Endothelial cell of umbilical vein (primary cell): Measurements from ENCODE around the gene AIF1. TPM values are rescaled to one million over a fixed set of nuclear protein-coding genes. Genes with fewer than 3 reads are reported as not detected.

Experiments used
- BruUV-seq: library from RNA; stranded (reverse); fragments of 400-500 nt; replicated peaks from 2 replicates; lab custom pipeline; 2021; lab: Mats Ljungman, UMichigan
- CTCF ChIA-PET: fragments of 300-600, 350-600 bp; sonication (Branson Sonifier 250); formaldehyde crosslinking; loops from one replicate; lab custom pipeline; 2021; ENCODE audit warnings: antibody characterized with exemption, inconsistent platforms; lab: Charles Lee
- POLR2A ChIA-PET: fragments of 300-600, 350-600 bp; sonication (Branson Sonifier 250); formaldehyde crosslinking; loops from one replicate; lab custom pipeline; 2021; ENCODE audit warnings: antibody characterized with exemption, inconsistent platforms; lab: Charles Lee
- DNase-seq: peaks from one replicate; pipeline ENCODE4 v3.0.0-alpha.2; 2011; ENCODE audit warnings: low read depth, low spot score
- FAIRE-seq: peaks from 2 replicates; lab custom pipeline; 2011; peaks lifted over from hg19 to GRCh38; lab: Jason Lieb, UNC
- H2AFZ ChIP-seq: 2 replicates; pipeline ENCODE4 v1.6.0; 2012; ENCODE audit warnings: low read depth, low read length, control low read depth, inconsistent platforms
- H3K27ac ChIP-seq: 2 replicates; pipeline ENCODE4 v1.5.1; 2011; ENCODE audit warnings: low read depth, mild to moderate bottlenecking, control low read depth, low read length, moderate library complexity; ENCODE audit not compliant: insufficient read depth
- H3K27me3 ChIP-seq, 2 experiments: 2 replicates each; pipeline versions ENCODE4 v1.6.0 to v1.6.1; 2011; ENCODE audit warnings: low read length in 2 of 2, mixed read lengths in 1 of 2; ENCODE audit not compliant: control insufficient read depth in 2 of 2, insufficient read depth in 2 of 2
- H3K36me3 ChIP-seq, 2 experiments: 2 replicates in 1 of 2; 3 replicates in 1 of 2; pipeline ENCODE4 v1.5.1; 2011; ENCODE audit warnings: low read length in 2 of 2, mild to moderate bottlenecking in 1 of 2, moderate library complexity in 1 of 2; ENCODE audit not compliant: control insufficient read depth in 2 of 2, insufficient read depth in 2 of 2; ENCODE audit errors: extremely low read depth in 1 of 2
- H3K4me1 ChIP-seq: 3 replicates; pipeline ENCODE4 v1.5.1; 2011; ENCODE audit warnings: mild to moderate bottlenecking, low read length; ENCODE audit not compliant: control insufficient read depth, insufficient read depth; ENCODE audit errors: extremely low read depth
- H3K4me2 ChIP-seq: 2 replicates; pipeline ENCODE4 v1.6.1; 2011; ENCODE audit warnings: low read length, control low read depth, mixed read lengths; ENCODE audit not compliant: insufficient read depth
- H3K4me3 ChIP-seq, 3 experiments: fragments of 200-600 bp in 1 of 3; sonication (generic), shearing (Covaris generic) in 1 of 3; replicated peaks in 1 of 3; 2 replicates each; pipeline ENCODE4 v1.5.1; 2011 to 2016; ENCODE audit warnings: control low read depth in 3 of 3, low read length in 3 of 3, mild to moderate bottlenecking in 2 of 3, inconsistent platforms in 1 of 3, low read depth in 1 of 3, moderate library complexity in 1 of 3; ENCODE audit not compliant: insufficient read depth in 1 of 3
- H3K79me2 ChIP-seq: 2 replicates; pipeline ENCODE4 v1.6.0; 2012; ENCODE audit warnings: low read length, inconsistent platforms; ENCODE audit not compliant: control insufficient read depth, insufficient read depth
- H3K9ac ChIP-seq: replicated peaks from 2 replicates; pipeline ENCODE3; 2011; ENCODE audit warnings: low read length, control low read depth; ENCODE audit not compliant: insufficient read depth; ENCODE audit errors: extremely low read depth
- H3K9me1 ChIP-seq: replicated peaks from 3 replicates; pipeline ENCODE4 v1.6.0; 2011; ENCODE audit warnings: mild to moderate bottlenecking, low read length; ENCODE audit not compliant: control insufficient read depth, insufficient read depth; ENCODE audit errors: extremely low read depth
- H3K9me3 ChIP-seq: replicated peaks from 2 replicates; pipeline ENCODE4 v1.5.1; 2012; ENCODE audit warnings: low read length, inconsistent platforms; ENCODE audit not compliant: control insufficient read depth, insufficient read depth
- H4K20me1 ChIP-seq: replicated peaks from 2 replicates; pipeline ENCODE3; 2011; ENCODE audit warnings: mild to moderate bottlenecking, low read length; ENCODE audit not compliant: control insufficient read depth, insufficient read depth; ENCODE audit errors: extremely low read depth
- CTCF ChIP-seq, 2 donors: IDR thresholded peaks; 1 replicate in 1 of 2; 2 replicates in 1 of 2; pipeline ENCODE4 v1.5.1; 2011; ENCODE audit warnings: low read length in 2 of 2, mild to moderate bottlenecking in 2 of 2, moderate library complexity in 2 of 2, control low read depth in 1 of 2, inconsistent platforms in 1 of 2, low read depth in 1 of 2; ENCODE audit not compliant: insufficient read depth in 1 of 2; ENCODE audit errors: extremely low read depth in 1 of 2
- EZH2 ChIP-seq: IDR thresholded peaks from 2 replicates; pipeline ENCODE4 v1.6.1; 2012; ENCODE audit warnings: borderline replicate concordance, low read depth, mild to moderate bottlenecking, moderate library complexity, low read length, inconsistent platforms; ENCODE audit not compliant: severe bottlenecking
- FOS ChIP-seq: IDR thresholded peaks from 2 replicates; pipeline ENCODE4 v1.6.1; 2011; ENCODE audit warnings: mild to moderate bottlenecking, low read length, moderate library complexity, borderline replicate concordance; ENCODE audit not compliant: insufficient read depth
- GATA2 ChIP-seq: IDR thresholded peaks from 2 replicates; pipeline ENCODE4 v1.7.0; 2011; ENCODE audit warnings: low read depth, mild to moderate bottlenecking, moderate library complexity, mixed read lengths, low read length; ENCODE audit not compliant: insufficient read length, insufficient read depth
- JUN ChIP-seq: IDR thresholded peaks from 2 replicates; pipeline ENCODE4 v1.6.1; 2011; ENCODE audit warnings: borderline replicate concordance, low read depth; ENCODE audit not compliant: insufficient read length, insufficient read depth
- MYC ChIP-seq: IDR thresholded peaks from one replicate; pipeline ENCODE4 v1.6.1; 2011; ENCODE audit warnings: mild to moderate bottlenecking, low read depth, low read length
- POLR2A ChIP-seq: IDR thresholded peaks from 2 replicates; pipeline ENCODE4 v1.6.1; 2012; ENCODE audit warnings: low read depth, mild to moderate bottlenecking, control low read depth, low read length
- POLR2AphosphoS5 ChIP-seq: IDR thresholded peaks from 2 replicates; pipeline ENCODE4 v1.6.1; 2012; ENCODE audit warnings: low read depth, mild to moderate bottlenecking, control low read depth, low read length, moderate library complexity; ENCODE audit not compliant: insufficient read depth
- dilution Hi-C: fragments of 300-500 bp; cut with MboI; formaldehyde crosslinking; loops from one replicate; pipeline ENCODE4 v1.15.0; 2019; ENCODE audit warnings: low sequenced_read_pairs; ENCODE audit not compliant: extremely low pct_ligation_motif_present
- intact Hi-C: fragments of 100-400 bp; cut with micrococcal nuclease; formaldehyde crosslinking; loops from one replicate; pipeline ENCODE4 v1.10.0; 2022
- polyA plus RNA-seq, 4 experiments: library from polyadenylated mRNA; depleted of rRNA in 3 of 4; stranded (reverse) in 3 of 4; unstranded in 1 of 4; fragments of >200 nt; gene quantifications; 2 replicates each; pipeline versions ENCODE4 v1.2.1 to v1.2.3, GENCODE V29; 2011 to 2012; ENCODE audit warnings: missing spikeins in 1 of 4
- total RNA-seq: library from RNA; stranded (reverse); gene quantifications from 2 replicates; pipeline ENCODE4 v1.2.3, GENCODE V29; 2021
- TF ChIP-seq, protein P1 (sequence below): IDR thresholded peaks from 2 replicates; pipeline ENCODE4 v1.6.1; 2011; ENCODE audit not compliant: insufficient read depth, insufficient read length

AIF1 gene
- total and polyA plus RNA-seq, 2 donors (not counting 3 experiments of a cell fraction or from before 2014, with no cell fraction given), result not detected

- intact Hi-C loops (no loop called here), dilution Hi-C loops (no loop called here)
- no peak for DNase-seq
- no peaks in the 10 kb centered on the region for H3K4me1 ChIP-seq
- H2AFZ ChIP-seq, result no peak overlapping the region
- H3K36me3 ChIP-seq, result no peaks in the 10 kb centered on the region
- H3K4me3 ChIP-seq, result no peak overlapping the region
- H3K9ac ChIP-seq, result no peak overlapping the region
- no TSS peak for BruUV-seq
- TF ChIP-seq POLR2AphosphoS5, result no peak
- no peak for TF ChIP-seq EZH2
- no peak for TF ChIP-seq POLR2A
- no peak for TF ChIP-seq MYC
- H3K79me2 ChIP-seq, result no peaks in the 10 kb centered on the region
- no peaks in the 10 kb centered on the region for H3K9me1 ChIP-seq
- no peaks in the 10 kb centered on the region for H3K9me3 ChIP-seq
- no peak overlapping the region for H3K27ac ChIP-seq
- CTCF ChIA-PET, result interaction anchor here (1.6 to 2.4 kb wide), 3 partner anchors 9 to 56 kb away, joined by 5 to 10 read pairs (median 9); no protein-coding TSS in a partner anchor
- H4K20me1 ChIP-seq, result no peaks in the 10 kb centered on the region
- POLR2A ChIA-PET, result interaction anchor here (0.7 kb wide), 1 partner anchor 112 kb away, joined by 3 read pairs; no protein-coding TSS in a partner anchor
- no peak for FAIRE-seq
- no peaks in the 10 kb centered on the region for H3K27me3 ChIP-seq
- H3K4me2 ChIP-seq, result no peak overlapping the region
These were observed 7.7 kb upstream of the AIF1 start for GRCh38 chr6:31607317-31607716.

- H3K4me2 ChIP-seq, result no peak overlapping the region
- no peaks in the 10 kb centered on the region for H3K9me3 ChIP-seq
- dilution Hi-C loops, result no loop called here
- H3K9me1 ChIP-seq, result no peaks in the 10 kb centered on the region
- no TSS peak for BruUV-seq
- no peak for TF ChIP-seq POLR2A
- no peak for TF ChIP-seq POLR2AphosphoS5
- TF ChIP-seq FOS, result no peak
- no peak for TF ChIP-seq MYC
- no peak for TF ChIP-seq JUN
- no peak for TF ChIP-seq CTCF (IDR thresholded peaks at IDR 0.05; ENCODE audit: extremely low read depth in 1 of 2, insufficient read depth in 1 of 2, low read depth in 1 of 2, low read length in 2 of 2)
- TF ChIP-seq, protein P1, sequence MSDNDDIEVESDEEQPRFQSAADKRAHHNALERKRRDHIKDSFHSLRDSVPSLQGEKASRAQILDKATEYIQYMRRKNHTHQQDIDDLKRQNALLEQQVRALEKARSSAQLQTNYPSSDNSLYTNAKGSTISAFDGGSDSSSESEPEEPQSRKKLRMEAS, result no peak
- TF ChIP-seq GATA2, result no peak
- no peak overlapping the region for H3K27ac ChIP-seq
- ChIA-PET CTCF (interaction anchor here (1.1 to 2.1 kb wide), 7 partner anchors 9 to 59 kb away, joined by 3 to 10 read pairs (median 6); partner anchors contain the start of gene LST1), POLR2A (no interaction called here)
- no peaks in the 10 kb centered on the region for H3K4me1 ChIP-seq
- no peak overlapping the region for H3K4me3 ChIP-seq
- no peaks in the 10 kb centered on the region for H3K36me3 ChIP-seq
- intact Hi-C loops, result no loop called here
- H4K20me1 ChIP-seq, result no peaks in the 10 kb centered on the region
- H2AFZ ChIP-seq, result no peak overlapping the region
- DNase-seq (no peak), FAIRE-seq (no peak)
- H3K9ac ChIP-seq, result no peak overlapping the region
- peaks cover 0 to 3% of the 10 kb centered on the region in 2 experiments for H3K27me3 ChIP-seq
- H3K79me2 ChIP-seq, result no peaks in the 10 kb centered on the region
These were observed 5.3 kb upstream of the AIF1 start for GRCh38 chr6:31609519-31610406.
